Neural crest cell (in vitro differentiated cells): Measurements from ENCODE around the gene SLC15A2. TPM values are rescaled to one million over a fixed set of nuclear protein-coding genes. Genes with fewer than 3 reads are reported as not detected.
"Not testable (repeated sequence)": the region's sequence is repeated elsewhere in the genome, so short reads cannot be mapped to it uniquely, and the experiment has no call there.

Source experiments
- DNase-seq: peaks from one replicate; pipeline ENCODE4 v3.0.0; 2021; ENCODE audit warnings: low read depth, mixed read lengths, low spot score
- H3K27ac Mint-ChIP-seq: one replicate; pipeline ENCODE4 v1.8.0; 2021; ENCODE audit warnings: mild to moderate bottlenecking, mixed read lengths; ENCODE audit not compliant: unreplicated experiment
- H3K27me3 Mint-ChIP-seq: 2 replicates; pipeline ENCODE4 v1.8.0; 2021; ENCODE audit warnings: low read depth, mild to moderate bottlenecking, mixed read lengths
- H3K36me3 Mint-ChIP-seq: 2 replicates; pipeline ENCODE4 v1.8.0; 2021; ENCODE audit warnings: low read depth, mild to moderate bottlenecking, mixed read lengths
- H3K4me1 Mint-ChIP-seq: 2 replicates; pipeline ENCODE4 v1.8.0; 2021; ENCODE audit warnings: mixed read lengths
- H3K4me3 Mint-ChIP-seq: one replicate; pipeline ENCODE4 v1.8.0; 2021; ENCODE audit warnings: mild to moderate bottlenecking, mixed read lengths
- H3K9me3 Mint-ChIP-seq: 2 replicates; pipeline ENCODE4 v1.8.0; 2021; ENCODE audit warnings: mixed read lengths
- long read RNA-seq: library from polyadenylated mRNA; unstranded; transcript quantifications from one replicate; pipeline ENCODE4 v2.0.0, GENCODE V29; 2020
- total RNA-seq: library from RNA; stranded (reverse); gene quantifications from 2 replicates; pipeline ENCODE4 v1.2.1, GENCODE V29; 2021
- TF ChIP-seq, protein P1 (sequence below): fragments of 200-600 bp; sonication (generic); conservative IDR thresholded peaks from 2 replicates; pipeline ENCODE4 v1.5.0; 2021; ENCODE audit warnings: antibody characterized with exemption, mild to moderate bottlenecking

Gene SLC15A2, protein sequence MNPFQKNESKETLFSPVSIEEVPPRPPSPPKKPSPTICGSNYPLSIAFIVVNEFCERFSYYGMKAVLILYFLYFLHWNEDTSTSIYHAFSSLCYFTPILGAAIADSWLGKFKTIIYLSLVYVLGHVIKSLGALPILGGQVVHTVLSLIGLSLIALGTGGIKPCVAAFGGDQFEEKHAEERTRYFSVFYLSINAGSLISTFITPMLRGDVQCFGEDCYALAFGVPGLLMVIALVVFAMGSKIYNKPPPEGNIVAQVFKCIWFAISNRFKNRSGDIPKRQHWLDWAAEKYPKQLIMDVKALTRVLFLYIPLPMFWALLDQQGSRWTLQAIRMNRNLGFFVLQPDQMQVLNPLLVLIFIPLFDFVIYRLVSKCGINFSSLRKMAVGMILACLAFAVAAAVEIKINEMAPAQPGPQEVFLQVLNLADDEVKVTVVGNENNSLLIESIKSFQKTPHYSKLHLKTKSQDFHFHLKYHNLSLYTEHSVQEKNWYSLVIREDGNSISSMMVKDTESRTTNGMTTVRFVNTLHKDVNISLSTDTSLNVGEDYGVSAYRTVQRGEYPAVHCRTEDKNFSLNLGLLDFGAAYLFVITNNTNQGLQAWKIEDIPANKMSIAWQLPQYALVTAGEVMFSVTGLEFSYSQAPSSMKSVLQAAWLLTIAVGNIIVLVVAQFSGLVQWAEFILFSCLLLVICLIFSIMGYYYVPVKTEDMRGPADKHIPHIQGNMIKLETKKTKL
- total RNA-seq: 1.2 and 1.4 TPM in 2 replicates
- long read RNA-seq: 0 reads

DNA sequence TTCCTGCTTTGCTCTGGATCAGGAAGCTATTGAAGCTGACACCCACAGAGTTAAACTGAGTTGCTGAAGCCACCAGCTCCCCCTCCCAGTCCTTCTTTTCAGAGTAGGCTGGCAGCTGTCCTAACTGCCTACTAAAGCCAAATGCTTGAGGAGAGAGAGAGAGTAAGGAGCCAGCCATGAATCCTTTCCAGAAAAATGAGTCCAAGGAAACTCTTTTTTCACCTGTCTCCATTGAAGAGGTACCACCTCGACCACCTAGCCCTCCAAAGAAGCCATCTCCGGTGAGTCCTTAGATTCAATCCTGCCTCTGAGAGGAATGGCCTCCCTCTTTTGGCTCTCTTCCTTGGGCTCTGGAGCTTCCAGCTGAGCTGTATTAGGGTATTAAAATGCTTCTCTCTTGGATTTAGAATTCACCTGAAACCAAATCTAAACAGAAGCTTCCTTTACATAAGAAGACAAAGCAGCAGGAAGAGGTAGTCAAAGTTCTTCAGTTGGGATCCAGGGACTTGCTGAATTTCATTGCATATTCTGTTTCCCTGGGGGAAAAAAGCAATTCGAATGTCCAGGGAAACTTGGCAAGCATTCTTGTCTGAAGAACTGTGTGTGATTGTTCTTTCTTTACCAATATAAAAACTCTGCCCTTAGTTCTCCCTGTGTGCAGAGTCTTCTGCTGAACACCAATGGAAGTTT, at the start of gene SLC15A2:
SLC15A2 (plus strand) TSS at position 101 of the 690 bp plus-strand sequence; CDS start at position 177, 76 bp downstream.
- Mint-ChIP-seq H3K36me3 (no peaks in the 10 kb centered on the region), H3K4me1 (no peaks in the 10 kb centered on the region), H3K27me3 (no peaks in the 10 kb centered on the region), H3K4me3 (no peak within 1 kb of the TSS), H3K27ac (no peak within 1 kb of the TSS), H3K9me3 (no peaks in the 10 kb centered on the region)
- no peak for DNase-seq
- TF ChIP-seq, protein P1, sequence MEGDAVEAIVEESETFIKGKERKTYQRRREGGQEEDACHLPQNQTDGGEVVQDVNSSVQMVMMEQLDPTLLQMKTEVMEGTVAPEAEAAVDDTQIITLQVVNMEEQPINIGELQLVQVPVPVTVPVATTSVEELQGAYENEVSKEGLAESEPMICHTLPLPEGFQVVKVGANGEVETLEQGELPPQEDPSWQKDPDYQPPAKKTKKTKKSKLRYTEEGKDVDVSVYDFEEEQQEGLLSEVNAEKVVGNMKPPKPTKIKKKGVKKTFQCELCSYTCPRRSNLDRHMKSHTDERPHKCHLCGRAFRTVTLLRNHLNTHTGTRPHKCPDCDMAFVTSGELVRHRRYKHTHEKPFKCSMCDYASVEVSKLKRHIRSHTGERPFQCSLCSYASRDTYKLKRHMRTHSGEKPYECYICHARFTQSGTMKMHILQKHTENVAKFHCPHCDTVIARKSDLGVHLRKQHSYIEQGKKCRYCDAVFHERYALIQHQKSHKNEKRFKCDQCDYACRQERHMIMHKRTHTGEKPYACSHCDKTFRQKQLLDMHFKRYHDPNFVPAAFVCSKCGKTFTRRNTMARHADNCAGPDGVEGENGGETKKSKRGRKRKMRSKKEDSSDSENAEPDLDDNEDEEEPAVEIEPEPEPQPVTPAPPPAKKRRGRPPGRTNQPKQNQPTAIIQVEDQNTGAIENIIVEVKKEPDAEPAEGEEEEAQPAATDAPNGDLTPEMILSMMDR: no peak

DNA sequence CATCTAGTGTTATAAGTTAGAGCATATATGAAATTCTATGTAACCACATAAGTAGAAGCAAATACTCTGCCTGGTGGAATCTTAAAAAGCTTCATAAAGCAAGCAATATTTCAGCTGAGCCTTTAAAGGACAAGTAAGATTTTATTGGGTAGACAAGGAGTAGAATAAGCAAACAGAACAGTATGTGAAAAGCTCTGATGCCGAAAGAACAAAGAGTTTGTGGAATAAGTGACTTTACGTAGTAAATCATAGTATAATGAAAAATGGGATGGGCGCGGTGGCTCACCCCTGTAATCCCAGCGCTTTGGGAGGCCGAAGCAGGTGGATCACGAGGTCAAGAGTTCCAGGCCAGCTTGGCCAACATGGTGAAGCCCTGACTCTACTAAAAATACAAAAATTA, 49.3 kb upstream of the SLC15A2 start:
- Mint-ChIP-seq H3K27ac (no peak overlapping the region), H3K9me3 (peaks cover 3% of the 10 kb centered on the region), H3K4me3 (no peak overlapping the region), H3K27me3 (no peaks in the 10 kb centered on the region), H3K36me3 (peaks cover 2% of the 10 kb centered on the region), H3K4me1 (no peaks in the 10 kb centered on the region)
- TF ChIP-seq, protein P1: no peak
- DNase-seq: no peak

DNA sequence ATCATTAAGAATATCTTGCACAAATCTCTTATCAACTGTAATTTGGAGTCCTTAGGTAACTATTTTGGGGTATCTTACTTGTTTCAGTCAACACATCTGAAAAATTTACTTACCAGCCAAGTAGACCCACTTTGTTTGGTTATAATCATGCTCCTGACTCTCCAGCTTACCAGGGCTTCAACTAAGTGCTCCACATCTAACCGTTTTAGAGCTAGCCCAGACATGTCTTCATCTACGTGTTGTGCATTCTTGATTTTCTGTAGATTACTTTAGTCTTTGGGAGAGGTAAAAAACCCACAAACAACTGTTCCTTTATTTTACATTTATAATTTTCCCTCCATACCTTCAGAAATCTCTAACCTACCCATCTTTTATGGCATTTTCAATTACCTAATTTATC, 41.9 kb upstream of the SLC15A2 start:
- no peaks in the 10 kb centered on the region for H3K4me1 Mint-ChIP-seq
- TF ChIP-seq, protein P1: no peak
- no peaks in the 10 kb centered on the region for H3K36me3 Mint-ChIP-seq
- no peak for DNase-seq
- H3K4me3 Mint-ChIP-seq: no peak overlapping the region
- no peak overlapping the region for H3K27ac Mint-ChIP-seq
- no peaks in the 10 kb centered on the region for H3K9me3 Mint-ChIP-seq
- no peaks in the 10 kb centered on the region for H3K27me3 Mint-ChIP-seq

DNA sequence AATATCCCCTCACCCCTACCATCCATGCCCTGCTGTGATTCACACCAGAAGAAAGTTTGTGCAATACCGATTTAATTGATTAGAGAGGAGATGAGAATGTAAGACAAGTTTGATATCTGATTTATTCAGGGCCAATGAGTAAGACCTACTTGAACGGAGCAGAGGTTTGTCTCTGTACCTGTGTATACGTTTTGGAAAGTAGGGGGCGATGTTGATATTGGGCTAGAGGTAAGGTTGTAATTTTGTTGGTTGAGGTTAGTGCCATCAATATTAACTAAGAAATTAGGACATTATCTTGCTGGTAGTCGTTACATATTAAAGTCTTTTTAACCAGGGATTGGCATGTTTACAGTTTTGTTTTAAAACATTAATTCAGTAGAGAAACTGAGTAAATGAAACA, 38.6 kb upstream of the SLC15A2 start:
- H3K27me3 Mint-ChIP-seq: no peaks in the 10 kb centered on the region
- no peaks in the 10 kb centered on the region for H3K4me1 Mint-ChIP-seq
- no peak overlapping the region for H3K27ac Mint-ChIP-seq
- no peaks in the 10 kb centered on the region for H3K9me3 Mint-ChIP-seq
- H3K36me3 Mint-ChIP-seq: peaks cover 7% of the 10 kb centered on the region
- DNase-seq: no peak
- TF ChIP-seq, protein P1: peak; percentile 57
- H3K4me3 Mint-ChIP-seq: no peak overlapping the region

DNA sequence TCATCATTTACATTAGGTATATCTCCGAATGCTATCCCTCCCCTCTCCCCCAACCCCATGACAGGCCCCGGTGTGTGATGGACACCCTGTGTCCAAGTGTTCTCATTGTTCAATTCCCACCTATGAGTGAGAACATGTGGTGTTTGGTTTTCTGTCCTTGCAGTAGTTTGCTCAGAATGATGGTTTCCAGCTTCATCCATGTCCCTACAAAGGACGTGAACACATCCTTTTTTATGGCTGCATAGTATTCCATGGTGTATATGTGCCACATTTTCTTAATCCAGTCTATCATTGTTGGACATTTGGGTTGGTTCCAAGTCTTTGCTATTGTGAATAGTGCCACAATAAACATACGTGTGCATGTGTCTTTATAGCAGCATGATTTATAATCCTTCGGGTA, 36.4 kb upstream of the SLC15A2 start:
- H3K4me1 Mint-ChIP-seq, H3K9me3 Mint-ChIP-seq, H3K27ac Mint-ChIP-seq, H3K36me3 Mint-ChIP-seq, DNase-seq, H3K27me3 Mint-ChIP-seq, H3K4me3 Mint-ChIP-seq: not testable (repeated sequence)

DNA sequence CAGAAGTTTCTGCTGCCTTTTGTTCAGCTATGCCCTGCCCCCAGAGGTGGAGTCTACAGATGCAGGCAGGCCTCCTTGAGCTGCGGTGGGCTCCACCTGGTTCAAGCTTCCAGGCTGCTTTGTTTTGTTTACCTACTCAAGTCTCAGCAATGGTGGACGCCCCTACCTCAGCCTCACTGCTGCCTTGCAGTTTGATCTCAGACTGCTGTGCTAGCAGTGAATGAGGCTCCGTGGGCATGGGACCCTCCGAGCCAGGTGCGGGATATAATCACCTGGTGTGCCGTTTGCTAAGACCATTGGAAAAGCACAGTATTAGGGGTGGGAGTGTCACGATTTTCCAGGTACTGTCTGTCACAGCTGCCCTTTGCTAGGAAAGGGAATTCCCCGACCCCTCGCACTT, 31.0 kb upstream of the SLC15A2 start:
- H3K4me3 Mint-ChIP-seq: not testable (repeated sequence)

More for the DNA sequence above, 31.0 kb upstream of the SLC15A2 start:
- H3K9me3 Mint-ChIP-seq, H3K27me3 Mint-ChIP-seq, H3K4me1 Mint-ChIP-seq, DNase-seq, H3K27ac Mint-ChIP-seq: not testable (repeated sequence)
- H3K36me3 Mint-ChIP-seq: peaks cover 14% of the 10 kb centered on the region
